ENCODE results near the gene ZNF292. TPM values are rescaled to one million over a fixed set of nuclear protein-coding genes. Genes with fewer than 3 reads are reported as not detected.

ZNF292 gene
- total RNA-seq, 1 donor from 2014 or later, result 28.2 TPM

GRCh38 chr6:87281426-87281825 is 126.1 kb downstream of the ZNF292 start:
- no peak for TF ChIP-seq CTCF (IDR thresholded peaks at IDR 0.05; ENCODE audit: borderline replicate concordance)
- Histone ChIP-seq H3K4me3 (no peak overlapping the region), H3K27me3 (ENCODE audit: low read depth) (no peaks in the 10 kb centered on the region), H3K27ac (replicated peaks) (no peak overlapping the region), H3K4me1 (peaks cover 4% of the 10 kb centered on the region), H3K9me3 (replicated peaks) (no peaks in the 10 kb centered on the region), H3K36me3 (no peaks in the 10 kb centered on the region)
- intact Hi-C loops (cut with micrococcal nuclease), result no loop called here
- no peak for DNase-seq

- Histone ChIP-seq H3K27ac (replicated peaks) (no peak overlapping the region), H3K9me3 (replicated peaks) (no peaks in the 10 kb centered on the region), H3K27me3 (ENCODE audit: low read depth) (no peaks in the 10 kb centered on the region), H3K36me3 (no peaks in the 10 kb centered on the region), H3K4me3 (no peak overlapping the region), H3K4me1 (peaks cover 4% of the 10 kb centered on the region)
- TF ChIP-seq CTCF (IDR thresholded peaks at IDR 0.05; ENCODE audit: borderline replicate concordance), result no peak
- intact Hi-C loops (cut with micrococcal nuclease), result no loop called here
- no peak for DNase-seq
These were observed 127.4 kb downstream of the ZNF292 start for GRCh38 chr6:87282743-87283142.

- no peak for DNase-seq
- Histone ChIP-seq H3K36me3 (no peaks in the 10 kb centered on the region), H3K4me1 (peaks cover 4% of the 10 kb centered on the region), H3K27me3 (ENCODE audit: low read depth) (no peaks in the 10 kb centered on the region), H3K4me3 (no peak overlapping the region), H3K9me3 (replicated peaks) (no peaks in the 10 kb centered on the region), H3K27ac (replicated peaks) (no peak overlapping the region)
- TF ChIP-seq CTCF (IDR thresholded peaks at IDR 0.05; ENCODE audit: borderline replicate concordance), result no peak
- intact Hi-C loops (cut with micrococcal nuclease), result no loop called here
These were observed 128.1 kb downstream of the ZNF292 start for GRCh38 chr6:87283461-87283860.

- peaks cover 6% of the 10 kb centered on the region for H3K27me3 ChIP-seq (ENCODE audit: low read depth)
- no peak for TF ChIP-seq CTCF (IDR thresholded peaks at IDR 0.05; ENCODE audit: borderline replicate concordance)
- intact Hi-C loops (cut with micrococcal nuclease), result no loop called here
- H3K4me3 ChIP-seq, result no peak overlapping the region
- no peaks in the 10 kb centered on the region for H3K4me1 ChIP-seq
- DNase-seq, result no peak
- no peak overlapping the region for H3K27ac ChIP-seq (replicated peaks)
- H3K36me3 ChIP-seq, result no peaks in the 10 kb centered on the region
- no peaks in the 10 kb centered on the region for H3K9me3 ChIP-seq (replicated peaks)
These were observed 131.9 kb downstream of the ZNF292 start for GRCh38 chr6:87287251-87287650.

- no peak for TF ChIP-seq CTCF (IDR thresholded peaks at IDR 0.05; ENCODE audit: borderline replicate concordance)
- no peak overlapping the region for H3K4me3 ChIP-seq
- no peaks in the 10 kb centered on the region for H3K9me3 ChIP-seq (replicated peaks)
- intact Hi-C loops (cut with micrococcal nuclease), result no loop called here
- DNase-seq, result no peak
- no peaks in the 10 kb centered on the region for H3K36me3 ChIP-seq
- H3K27me3 ChIP-seq (ENCODE audit: low read depth), result peaks cover 13% of the 10 kb centered on the region
- H3K4me1 ChIP-seq, result no peaks in the 10 kb centered on the region
- H3K27ac ChIP-seq (replicated peaks), result no peak overlapping the region
These were observed 134.2 kb downstream of the ZNF292 start for GRCh38 chr6:87289571-87289970.

- H3K4me1 ChIP-seq, result no peaks in the 10 kb centered on the region
- no peaks in the 10 kb centered on the region for H3K36me3 ChIP-seq
- intact Hi-C loops (cut with micrococcal nuclease), result no loop called here
- no peak overlapping the region for H3K4me3 ChIP-seq
- no peak for DNase-seq
- no peak for TF ChIP-seq CTCF (IDR thresholded peaks at IDR 0.05; ENCODE audit: borderline replicate concordance)
- peaks cover 19% of the 10 kb centered on the region for H3K27me3 ChIP-seq (ENCODE audit: low read depth)
- H3K27ac ChIP-seq (replicated peaks), result no peak overlapping the region
- H3K9me3 ChIP-seq (replicated peaks), result no peaks in the 10 kb centered on the region
These were observed 136.5 kb downstream of the ZNF292 start for GRCh38 chr6:87291883-87292282.
